Measurements from ENCODE around the gene VARS2. TPM values are rescaled to one million over a fixed set of nuclear protein-coding genes. Genes with fewer than 3 reads are reported as not detected.

VARS2 gene
- total RNA-seq, 1 experiment from 2014 or later, result 39.8 TPM

GRCh38 chr6:30948811-30949210 is 34.8 kb downstream of the VARS2 start (continued):
- TF ChIP-seq RAD21 (IDR thresholded peaks at IDR 0.05; ENCODE audit: low read depth) (no peak), EGR1 (IDR thresholded peaks at IDR 0.05; ENCODE audit: low read depth) (no peak)
- TF ChIP-seq, protein P1, sequence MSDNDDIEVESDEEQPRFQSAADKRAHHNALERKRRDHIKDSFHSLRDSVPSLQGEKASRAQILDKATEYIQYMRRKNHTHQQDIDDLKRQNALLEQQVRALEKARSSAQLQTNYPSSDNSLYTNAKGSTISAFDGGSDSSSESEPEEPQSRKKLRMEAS (IDR thresholded peaks at IDR 0.05), result no peak

DNA sequence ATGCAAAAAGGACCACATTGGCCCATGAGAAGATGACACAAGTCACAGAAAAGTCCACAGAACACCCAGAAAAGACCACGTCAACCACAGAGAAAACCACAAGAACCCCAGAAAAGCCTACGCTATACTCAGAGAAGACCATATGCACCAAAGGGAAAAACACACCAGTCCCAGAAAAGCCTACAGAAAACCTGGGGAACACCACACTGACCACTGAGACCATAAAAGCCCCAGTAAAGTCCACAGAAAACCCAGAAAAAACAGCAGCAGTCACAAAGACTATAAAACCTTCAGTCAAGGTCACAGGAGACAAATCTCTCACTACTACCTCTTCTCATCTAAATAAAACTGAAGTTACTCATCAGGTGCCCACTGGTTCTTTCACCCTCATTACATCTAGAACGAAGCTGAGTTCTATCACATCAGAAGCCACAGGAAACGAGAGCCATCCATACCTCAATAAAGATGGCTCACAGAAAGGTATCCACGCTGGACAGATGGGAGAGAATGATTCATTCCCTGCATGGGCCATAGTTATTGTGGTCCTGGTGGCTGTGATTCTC is 38.0 kb downstream of the VARS2 start:
- H3K27ac ChIP-seq (ENCODE audit: low read depth, low read length), result no peak overlapping the region
- H2AFZ ChIP-seq (ENCODE audit: low read depth, low read length, poor library complexity, severe bottlenecking), result no peak overlapping the region
- H3K27me3 ChIP-seq (ENCODE audit: insufficient read depth, low read length), result no peaks in the 10 kb centered on the region
- BruUV-seq (replicated peaks), result no TSS peak
- CTCF ChIA-PET, result no interaction called here
- H3K79me2 ChIP-seq (ENCODE audit: insufficient read depth, low read length), result no peaks in the 10 kb centered on the region
- TF ChIP-seq SRF (IDR thresholded peaks at IDR 0.05; ENCODE audit: low read depth) (no peak), SP1 (IDR thresholded peaks at IDR 0.05; ENCODE audit: low read depth) (no peak), YY1 (IDR thresholded peaks at IDR 0.05; ENCODE audit: extremely low read depth, insufficient replicate concordance, low read depth, low read length) (no peak), EGR1 (IDR thresholded peaks at IDR 0.05; ENCODE audit: low read depth) (no peak), FOSL1 (IDR thresholded peaks at IDR 0.05; ENCODE audit: low read depth) (no peak), EZH2 (IDR thresholded peaks at IDR 0.05) (no peak), CBX3 (IDR thresholded peaks at IDR 0.05; ENCODE audit: low read depth) (no peak), RAD21 (IDR thresholded peaks at IDR 0.05; ENCODE audit: low read depth) (no peak), CEBPB (IDR thresholded peaks at IDR 0.05; ENCODE audit: low read depth) (no peak), ZFX (IDR thresholded peaks at IDR 0.05) (no peak), ZNF274 (IDR thresholded peaks at IDR 0.05; ENCODE audit: low read depth, low read length) (no peak), ELF1 (IDR thresholded peaks at IDR 0.05; ENCODE audit: borderline replicate concordance, low read depth) (no peak), POLR2AphosphoS5 (IDR thresholded peaks at IDR 0.05; ENCODE audit: low read depth, low read length) (no peak)
- TF ChIP-seq, protein P1 (IDR thresholded peaks at IDR 0.05), result no peak
- TF ChIP-seq, protein P2, sequence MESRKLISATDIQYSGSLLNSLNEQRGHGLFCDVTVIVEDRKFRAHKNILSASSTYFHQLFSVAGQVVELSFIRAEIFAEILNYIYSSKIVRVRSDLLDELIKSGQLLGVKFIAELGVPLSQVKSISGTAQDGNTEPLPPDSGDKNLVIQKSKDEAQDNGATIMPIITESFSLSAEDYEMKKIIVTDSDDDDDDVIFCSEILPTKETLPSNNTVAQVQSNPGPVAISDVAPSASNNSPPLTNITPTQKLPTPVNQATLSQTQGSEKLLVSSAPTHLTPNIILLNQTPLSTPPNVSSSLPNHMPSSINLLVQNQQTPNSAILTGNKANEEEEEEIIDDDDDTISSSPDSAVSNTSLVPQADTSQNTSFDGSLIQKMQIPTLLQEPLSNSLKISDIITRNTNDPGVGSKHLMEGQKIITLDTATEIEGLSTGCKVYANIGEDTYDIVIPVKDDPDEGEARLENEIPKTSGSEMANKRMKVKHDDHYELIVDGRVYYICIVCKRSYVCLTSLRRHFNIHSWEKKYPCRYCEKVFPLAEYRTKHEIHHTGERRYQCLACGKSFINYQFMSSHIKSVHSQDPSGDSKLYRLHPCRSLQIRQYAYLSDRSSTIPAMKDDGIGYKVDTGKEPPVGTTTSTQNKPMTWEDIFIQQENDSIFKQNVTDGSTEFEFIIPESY (IDR thresholded peaks at IDR 0.05; ENCODE audit: extremely low read depth, insufficient replicate concordance, low read length), result no peak
- H3K4me2 ChIP-seq (ENCODE audit: low read length), result no peak overlapping the region
- H3K36me3 ChIP-seq (ENCODE audit: control insufficient read depth in 1 of 2, insufficient read depth in 2 of 2, low read length in 2 of 2), result no peaks in the 10 kb centered on the region
- no peaks in the 10 kb centered on the region for H4K20me1 ChIP-seq (ENCODE audit: insufficient read depth)
- no peaks in the 10 kb centered on the region for H3K9me2 ChIP-seq (ENCODE audit: insufficient read depth)
- H3K4me1 ChIP-seq (ENCODE audit: control insufficient read depth in 1 of 2, insufficient read depth in 2 of 2, low read length in 2 of 2), result no peaks in the 10 kb centered on the region
- no peak overlapping the region for H3K4me3 ChIP-seq (replicated peaks in 1 of 2; ENCODE audit: low read depth in 1 of 2, low read length in 2 of 2)
- H3K9me3 ChIP-seq (ENCODE audit: control insufficient read depth in 1 of 2, insufficient read depth in 1 of 2, low read depth in 1 of 2, low read length in 2 of 2), result no peaks in the 10 kb centered on the region
- RAD21 ChIA-PET (ENCODE audit: low non-redundant PET in 1 of 2, low total read pairs in 2 of 2, uncharacterized antibody in 2 of 2, unreplicated experiment in 2 of 2), result no interaction called here
- DNase-seq (ENCODE audit: low read depth, low spot score), result no peak
- intact Hi-C loops (cut with micrococcal nuclease), result no loop called here
- POLR2A ChIA-PET, result no interaction called here
- H3K9ac ChIP-seq (ENCODE audit: low read length), result no peak overlapping the region
- ATAC-seq, result no peak
